ENCODE data around the gene BLOC1S1. TPM values are rescaled to one million over a fixed set of nuclear protein-coding genes. Genes with fewer than 3 reads are reported as not detected.

Gene BLOC1S1
- total and polyA plus RNA-seq, 7 donors = 127 to 260 (median 185) TPM

- Histone ChIP-seq H3K36me3 (ENCODE audit: insufficient read depth in 1 of 2, low read depth in 1 of 2) (peaks cover 0 to 4% of the 10 kb centered on the region in 2 donors), H3K27ac (no peak overlapping the region), H3K4me3 (no peak overlapping the region), H3K27me3 (ENCODE audit: insufficient read depth in 3 of 3, low read length in 2 of 3) (no peaks in the 10 kb centered on the region), H3K9me3 (no peaks in the 10 kb centered on the region), H3K4me1 (no peaks in the 10 kb centered on the region)
- intact Hi-C loops (cut with DNase I) = loop anchor here in 1 of 2 donors (5.0 kb wide), 1 partner anchor 290 kb away; no protein-coding TSS in a partner anchor
- peak; percentile 63 for TF ChIP-seq CTCF (IDR thresholded peaks at IDR 0.05)
- peak; percentile 60 to 78 for DNase-seq
- ATAC-seq = peak; percentile 60 to 76 (median 72)
- 15 to 30% (median 23%) methylated on average over 6 of the region's 6 CpGs for WGBS, 3 donors
Observed at GRCh38 chr12:55736780-55737580, 21.1 kb downstream of the BLOC1S1 start.

GRCh38 chr12:55737581-55738122 lies 21.8 kb downstream of the BLOC1S1 start:
- H3K4me1 ChIP-seq = no peaks in the 10 kb centered on the region
- no peak for TF ChIP-seq CTCF (IDR thresholded peaks at IDR 0.05)
- no peaks in the 10 kb centered on the region for H3K27me3 ChIP-seq (ENCODE audit: insufficient read depth in 3 of 3, low read length in 2 of 3)
- H3K27ac ChIP-seq = no peak overlapping the region
- WGBS, 3 donors = 12 to 15% (median 13%) methylated on average over 4 of the region's 4 CpGs
- DNase-seq = no peak
- no peaks in the 10 kb centered on the region for H3K36me3 ChIP-seq (ENCODE audit: insufficient read depth in 1 of 2, low read depth in 1 of 2)
- intact Hi-C loops (cut with DNase I) = loop anchor here (2.0 to 5.0 kb wide), 3 partner anchors 61 to 290 kb away; no protein-coding TSS in a partner anchor
- peak in 1 of 4 donors; percentile 12 for ATAC-seq
- no peaks in the 10 kb centered on the region for H3K9me3 ChIP-seq
- peak overlapping the region; percentile 64 for H3K4me3 ChIP-seq

- H3K9me3 ChIP-seq = no peaks in the 10 kb centered on the region
- no peaks in the 10 kb centered on the region for H3K4me1 ChIP-seq
- 2 to 4% (median 2%) methylated on average over 14 of the region's 14 CpGs for WGBS, 3 donors
- DNase-seq = peak; percentile 72 to 77
- H3K27ac ChIP-seq = no peak overlapping the region
- peak; percentile 93 for TF ChIP-seq CTCF (IDR thresholded peaks at IDR 0.05)
- H3K27me3 ChIP-seq (ENCODE audit: insufficient read depth in 3 of 3, low read length in 2 of 3) = no peaks in the 10 kb centered on the region
- H3K4me3 ChIP-seq = peak overlapping the region; percentile 64
- ATAC-seq = peak; percentile 49 to 83 (median 70)
- intact Hi-C loops (cut with DNase I) = loop anchor here (2.0 to 5.0 kb wide), 3 partner anchors 60 to 289 kb away; no protein-coding TSS in a partner anchor
- no peaks in the 10 kb centered on the region for H3K36me3 ChIP-seq (ENCODE audit: insufficient read depth in 1 of 2, low read depth in 1 of 2)
Observed at GRCh38 chr12:55738123-55739024, 22.5 kb downstream of the BLOC1S1 start.

GRCh38 chr12:55739025-55739378 lies 23.2 kb downstream of the BLOC1S1 start:
- intact Hi-C loops (cut with DNase I) = loop anchor here (2.0 to 5.0 kb wide), 3 partner anchors 60 to 288 kb away; no protein-coding TSS in a partner anchor
- no peak for TF ChIP-seq CTCF (IDR thresholded peaks at IDR 0.05)
- Histone ChIP-seq H3K36me3 (ENCODE audit: insufficient read depth in 1 of 2, low read depth in 1 of 2) (no peaks in the 10 kb centered on the region), H3K4me1 (peaks cover 4% of the 10 kb centered on the region), H3K4me3 (peak overlapping the region; percentile 64), H3K9me3 (no peaks in the 10 kb centered on the region), H3K27me3 (ENCODE audit: insufficient read depth in 3 of 3, low read length in 2 of 3) (peaks cover 0 to 4% (median 0%) of the 10 kb centered on the region in 3 donors), H3K27ac (no peak overlapping the region)
- 76 to 87% (median 78%) methylated on average over 2 of the region's 2 CpGs for WGBS, 3 donors
- ATAC-seq = no peak
- DNase-seq = no peak

All from psoas muscle (tissue), 8 donors.